GM18519 (cell line): ENCODE results near the gene SMAP2.

ENCODE experiments used
- ATAC-seq: cut with Tn5 transposase; IDR thresholded peaks from one replicate; pipeline ENCODE4 v1.9.1; 2021; ENCODE audit warnings: mild to moderate bottlenecking, moderate library complexity; ENCODE audit not compliant: unreplicated experiment, low FRiP score

SMAP2 gene

GRCh38 chr1:40413527-40414252 lies 40.2 kb downstream of the SMAP2 start:
- no peak for ATAC-seq

- ATAC-seq = no peak
Observed at GRCh38 chr1:40414331-40414730, 40.8 kb downstream of the SMAP2 start.

GRCh38 chr1:40416709-40417108 lies 43.2 kb downstream of the SMAP2 start:
- no peak for ATAC-seq

GRCh38 chr1:40421431-40422384 lies 48.2 kb downstream of the SMAP2 start:
- ATAC-seq = no peak

- no peak for ATAC-seq
Observed at GRCh38 chr1:40422630-40423263, 49.2 kb downstream of the SMAP2 start.

GRCh38 chr1:40423264-40423642 lies 49.7 kb downstream of the SMAP2 start:
- no peak for ATAC-seq

GRCh38 chr1:40423951-40424618 lies 50.6 kb downstream of the SMAP2 start:
- ATAC-seq = no peak

GRCh38 chr1:40425198-40425597 lies 51.7 kb downstream of the SMAP2 start:
- no peak for ATAC-seq

- no peak for ATAC-seq
Observed at GRCh38 chr1:40431385-40431784, 57.9 kb downstream of the SMAP2 start.

- no peak for ATAC-seq
Observed at GRCh38 chr1:40432644-40433390, 59.3 kb downstream of the SMAP2 start.

GRCh38 chr1:40435471-40435870 lies 61.9 kb downstream of the SMAP2 start:
- no peak for ATAC-seq

- ATAC-seq = no peak
Observed at GRCh38 chr1:40435876-40436275, 62.3 kb downstream of the SMAP2 start.

GRCh38 chr1:40438391-40439015 lies 65.0 kb downstream of the SMAP2 start:
- no peak for ATAC-seq

GRCh38 chr1:40439247-40439646 lies 65.7 kb downstream of the SMAP2 start:
- no peak for ATAC-seq

- peak; percentile 76 for ATAC-seq
Observed at GRCh38 chr1:40449684-40450494, 76.4 kb downstream of the SMAP2 start, which contains the start of gene ZFP69B. Gene ZFP69B (plus strand): TSS chr1:40450476. CDS start chr1:40450962, 486 bp downstream.

GRCh38 chr1:40450495-40451237 lies 77.1 kb downstream of the SMAP2 start:
- ATAC-seq = peak; percentile 21

- no peak for ATAC-seq
Observed at GRCh38 chr1:40451238-40451585, 77.7 kb downstream of the SMAP2 start.

GRCh38 chr1:40454873-40455272 lies 81.3 kb downstream of the SMAP2 start:
- no peak for ATAC-seq
